ENCODE measurements around the gene GATB. TPM values are rescaled to one million over a fixed set of nuclear protein-coding genes. Genes with fewer than 3 reads are reported as not detected.

GATB gene
- total and polyA plus RNA-seq, 10 of the 15 experiments (the other 5 are each of a cell fraction or from before 2014, with no cell fraction given): 20.5 to 37.3 (median 30.5) TPM

- CTCF ChIA-PET: no interaction called here
- no TSS peak for BruUV-seq (replicated peaks)
- POLR2A ChIA-PET: no interaction called here
- ATAC-seq (no peak), FAIRE-seq (no peak), DNase-seq (ENCODE audit: low read depth, low spot score) (no peak)
- Histone ChIP-seq H4K20me1 (ENCODE audit: control insufficient read depth, insufficient read depth) (no peaks in the 10 kb centered on the region), H3K79me2 (ENCODE audit: control insufficient read depth, insufficient read depth, low read length) (no peaks in the 10 kb centered on the region), H3K9me3 (replicated peaks; ENCODE audit: control insufficient read depth, insufficient read depth, low read length) (no peaks in the 10 kb centered on the region), H3K36me3 (ENCODE audit: control insufficient read depth in 2 of 2, insufficient read depth in 2 of 2, low read length in 1 of 2) (peaks cover 3 to 5% of the 10 kb centered on the region in 2 experiments; a peak in 3 of 4 replicates), H3K27me3 (replicated peaks in 1 of 2; ENCODE audit: control insufficient read depth in 2 of 2, insufficient read depth in 2 of 2, low read length in 1 of 2) (no peaks in the 10 kb centered on the region), H3K9ac (ENCODE audit: control insufficient read depth, insufficient read depth, low read length) (no peak overlapping the region), H3K4me2 (ENCODE audit: control insufficient read depth, insufficient read depth) (no peak overlapping the region), H2AFZ (ENCODE audit: control insufficient read depth, low read depth, low read length) (no peak overlapping the region), H3K27ac (ENCODE audit: control insufficient read depth, insufficient read depth) (no peak overlapping the region), H3K4me3 (no peak overlapping the region), H3K4me1 (ENCODE audit: control insufficient read depth, insufficient read depth, low read length) (no peaks in the 10 kb centered on the region)
- in situ Hi-C loops (cut with MboI): no loop called here
- TF ChIP-seq ZNF687 (IDR thresholded peaks at IDR 0.05) (no peak), NR2C2 (IDR thresholded peaks at IDR 0.05; ENCODE audit: borderline replicate concordance, control insufficient read depth, insufficient read length, low read depth) (no peak), SMARCA5 (IDR thresholded peaks at IDR 0.05) (no peak), RELA (IDR thresholded peaks at IDR 0.05; ENCODE audit: borderline replicate concordance, partially characterized antibody) (no peak), HCFC1 (IDR thresholded peaks at IDR 0.05; ENCODE audit: low read length) (no peak), NBN (IDR thresholded peaks at IDR 0.05) (no peak), ELK1 (IDR thresholded peaks at IDR 0.05; ENCODE audit: low read depth, low read length) (no peak), POLR2AphosphoS5 (IDR thresholded peaks at IDR 0.05; ENCODE audit: low read length) (no peak), SREBF2 (IDR thresholded peaks at IDR 0.05; ENCODE audit: low read length) (no peak)
- WGBS (ENCODE audit: insufficient coverage, insufficient replicate concordance, low lambda C conversion rate, missing lambda C conversion rate): 87% methylated on average over 7 of the region's 7 CpGs
- RAD21 ChIA-PET (ENCODE audit: unreplicated experiment): no interaction called here
- SMC1A ChIA-PET (ENCODE audit: uncharacterized antibody, unreplicated experiment): no interaction called here
- intact Hi-C loops (cut with micrococcal nuclease; ENCODE audit: unreplicated experiment): no loop called here
Observed at GRCh38 chr4:151709587-151709986, 51.2 kb downstream of the GATB start.

All from GM12878 (cell line).